Peyer's patch (tissue), 4 donors: Measurements from ENCODE around the gene AKAP7. TPM values are rescaled to one million over a fixed set of nuclear protein-coding genes. Genes with fewer than 3 reads are reported as not detected.

Experiments used
- DNase-seq, 3 donors: peaks; one replicate each; pipeline ENCODE4 v3.0.0-alpha.2; 2017 to 2019
- H3K27ac ChIP-seq, 4 donors: fragments of 200-600 bp; sonication (generic); one replicate each; pipeline ENCODE4 v1.5.1; 2016 to 2019
- H3K27me3 ChIP-seq, 2 donors: fragments of 200-600 bp; sonication (generic); one replicate each; pipeline ENCODE4 v1.5.1; 2019
- H3K36me3 ChIP-seq, 3 donors: fragments of 200-600 bp; sonication (generic); one replicate each; pipeline ENCODE4 v1.5.1; 2016 to 2019
- H3K4me1 ChIP-seq, 4 donors: fragments of 200-600 bp; sonication (generic); one replicate each; pipeline ENCODE4 v1.5.1; 2016 to 2019
- H3K4me3 ChIP-seq, 4 donors: fragments of 200-600 bp; sonication (generic); 1 replicate in 3 of 4; 2 replicates in 1 of 4; pipeline ENCODE4 v1.5.1; 2016 to 2019; ENCODE audit warnings: mild to moderate bottlenecking in 1 of 4
- H3K9me3 ChIP-seq, 4 donors: fragments of 200-600 bp; sonication (generic); one replicate each; pipeline ENCODE4 v1.5.1; 2016 to 2019; ENCODE audit warnings: mild to moderate bottlenecking in 1 of 4
- POLR2A ChIP-seq, 2 donors: fragments of 450-650 bp; IDR thresholded peaks; one replicate each; pipeline ENCODE4 v1.5.1; 2017; ENCODE audit warnings: antibody characterized with exemption in 2 of 2, mild to moderate bottlenecking in 2 of 2, moderate library complexity in 2 of 2
- total RNA-seq, 4 donors: library from RNA; depleted of rRNA; stranded (reverse); fragments of >200 nt; gene quantifications; one replicate each; pipeline ENCODE4 v1.1.0, GENCODE V29; 2016
- TF ChIP-seq, protein P1 (sequence below), 6 experiments: fragments of 450-650 bp in 4 of 6; fragments of 200-600 bp in 2 of 6; sonication (generic) in 1 of 6; IDR thresholded peaks; one replicate each; pipeline ENCODE4 v1.5.1; 2017 to 2019; ENCODE audit warnings: antibody characterized with exemption in 6 of 6, mild to moderate bottlenecking in 3 of 6, moderate library complexity in 1 of 6

Gene AKAP7
- total RNA-seq, 4 donors from 2014 or later = 8.3 to 24.7 (median 13.3) TPM

DNA sequence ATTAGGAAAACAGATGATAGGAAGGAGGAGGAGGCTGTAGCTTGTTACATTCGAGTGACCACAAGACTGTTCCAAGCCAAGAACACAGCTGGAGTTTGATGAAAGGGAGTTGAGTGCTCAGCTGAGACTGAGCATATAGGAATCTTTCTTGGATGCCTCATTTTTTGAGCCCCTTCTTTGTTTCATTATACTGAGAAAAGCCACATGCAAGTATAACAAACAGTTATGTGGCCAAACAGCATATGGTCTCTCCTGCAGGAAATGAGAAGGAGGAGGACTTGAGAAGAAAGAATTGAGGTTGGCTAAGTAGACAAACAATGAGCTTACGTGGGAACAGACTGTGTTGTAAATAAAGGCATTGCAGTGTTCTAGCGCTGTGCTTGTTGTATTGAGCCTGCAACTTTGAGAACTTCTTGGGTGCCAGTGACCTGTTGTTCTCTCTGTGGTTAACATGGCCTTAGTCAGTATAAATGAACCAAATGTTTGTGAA is 78.3 kb downstream of the AKAP7 start:
- no peak for DNase-seq
- H3K4me1 ChIP-seq = peaks cover 0 to 9% (median 0%) of the 10 kb centered on the region in 4 donors
- TF ChIP-seq, protein P1, sequence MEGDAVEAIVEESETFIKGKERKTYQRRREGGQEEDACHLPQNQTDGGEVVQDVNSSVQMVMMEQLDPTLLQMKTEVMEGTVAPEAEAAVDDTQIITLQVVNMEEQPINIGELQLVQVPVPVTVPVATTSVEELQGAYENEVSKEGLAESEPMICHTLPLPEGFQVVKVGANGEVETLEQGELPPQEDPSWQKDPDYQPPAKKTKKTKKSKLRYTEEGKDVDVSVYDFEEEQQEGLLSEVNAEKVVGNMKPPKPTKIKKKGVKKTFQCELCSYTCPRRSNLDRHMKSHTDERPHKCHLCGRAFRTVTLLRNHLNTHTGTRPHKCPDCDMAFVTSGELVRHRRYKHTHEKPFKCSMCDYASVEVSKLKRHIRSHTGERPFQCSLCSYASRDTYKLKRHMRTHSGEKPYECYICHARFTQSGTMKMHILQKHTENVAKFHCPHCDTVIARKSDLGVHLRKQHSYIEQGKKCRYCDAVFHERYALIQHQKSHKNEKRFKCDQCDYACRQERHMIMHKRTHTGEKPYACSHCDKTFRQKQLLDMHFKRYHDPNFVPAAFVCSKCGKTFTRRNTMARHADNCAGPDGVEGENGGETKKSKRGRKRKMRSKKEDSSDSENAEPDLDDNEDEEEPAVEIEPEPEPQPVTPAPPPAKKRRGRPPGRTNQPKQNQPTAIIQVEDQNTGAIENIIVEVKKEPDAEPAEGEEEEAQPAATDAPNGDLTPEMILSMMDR (IDR thresholded peaks at IDR 0.05) = no peak
- no peak for TF ChIP-seq POLR2A (IDR thresholded peaks at IDR 0.05)

DNA sequence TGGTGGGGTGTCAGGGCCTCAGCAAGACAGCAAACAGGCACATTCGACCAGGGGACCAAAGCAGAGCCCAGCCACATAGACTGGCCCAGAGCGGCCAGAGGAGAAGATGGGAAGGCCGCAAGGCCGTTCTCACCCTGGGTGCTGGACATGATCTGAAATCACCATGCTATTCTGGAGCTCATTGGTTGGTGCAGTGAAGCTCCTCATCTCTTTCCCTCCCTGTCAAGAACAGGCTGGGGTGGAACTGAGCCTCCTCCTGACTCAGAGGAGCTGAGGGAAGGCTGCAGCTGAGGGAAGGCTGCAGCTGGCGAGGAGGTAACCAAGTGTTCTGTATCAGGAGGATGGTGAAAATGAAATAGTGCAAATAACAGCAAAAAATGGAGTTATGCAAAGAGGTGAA is 80.0 kb downstream of the AKAP7 start:
- Histone ChIP-seq H3K27ac (no peak overlapping the region), H3K36me3 (no peaks in the 10 kb centered on the region)
- DNase-seq = no peak

More for the DNA sequence above, 78.3 kb downstream of the AKAP7 start:
- H3K9me3 ChIP-seq = no peaks in the 10 kb centered on the region
- no peaks in the 10 kb centered on the region for H3K27me3 ChIP-seq
- no peak overlapping the region for H3K4me3 ChIP-seq
- peak overlapping the region in 3 of 4 donors; percentile 4 to 25 (median 17) for H3K27ac ChIP-seq
- no peaks in the 10 kb centered on the region for H3K36me3 ChIP-seq

DNA sequence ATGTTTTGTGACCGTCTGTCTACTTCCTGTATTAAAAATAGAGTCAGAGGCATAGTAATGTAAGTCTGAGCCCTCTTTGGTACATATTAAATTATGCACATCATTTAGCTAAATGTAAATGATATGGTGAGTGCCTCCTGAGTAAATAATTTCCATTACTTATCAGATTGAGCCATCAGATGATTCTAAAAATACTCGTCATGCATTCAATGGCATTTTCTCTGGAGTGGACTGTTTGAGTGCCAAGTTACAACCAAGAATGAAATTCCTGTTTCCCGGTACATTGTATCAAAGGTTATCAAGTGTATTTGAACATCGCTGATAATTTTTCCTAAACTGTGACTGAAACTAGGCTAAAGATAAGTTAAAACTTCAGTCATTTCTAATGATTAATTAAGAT is 81.0 kb downstream of the AKAP7 start:
- Histone ChIP-seq H3K27ac (no peak overlapping the region), H3K4me3 (no peak overlapping the region), H3K4me1 (peaks cover 0 to 9% (median 0%) of the 10 kb centered on the region in 4 donors), H3K9me3 (no peaks in the 10 kb centered on the region), H3K27me3 (no peaks in the 10 kb centered on the region), H3K36me3 (no peaks in the 10 kb centered on the region)
- TF ChIP-seq, protein P1 (IDR thresholded peaks at IDR 0.05) = no peak
- TF ChIP-seq POLR2A (IDR thresholded peaks at IDR 0.05) = no peak
- no peak for DNase-seq

More for the DNA sequence above, 80.0 kb downstream of the AKAP7 start:
- Histone ChIP-seq H3K9me3 (no peaks in the 10 kb centered on the region), H3K4me1 (peaks cover 0 to 9% (median 0%) of the 10 kb centered on the region in 4 donors), H3K27me3 (no peaks in the 10 kb centered on the region), H3K4me3 (no peak overlapping the region)
- TF ChIP-seq, protein P1 (IDR thresholded peaks at IDR 0.05) = no peak
- TF ChIP-seq POLR2A (IDR thresholded peaks at IDR 0.05) = no peak

DNA sequence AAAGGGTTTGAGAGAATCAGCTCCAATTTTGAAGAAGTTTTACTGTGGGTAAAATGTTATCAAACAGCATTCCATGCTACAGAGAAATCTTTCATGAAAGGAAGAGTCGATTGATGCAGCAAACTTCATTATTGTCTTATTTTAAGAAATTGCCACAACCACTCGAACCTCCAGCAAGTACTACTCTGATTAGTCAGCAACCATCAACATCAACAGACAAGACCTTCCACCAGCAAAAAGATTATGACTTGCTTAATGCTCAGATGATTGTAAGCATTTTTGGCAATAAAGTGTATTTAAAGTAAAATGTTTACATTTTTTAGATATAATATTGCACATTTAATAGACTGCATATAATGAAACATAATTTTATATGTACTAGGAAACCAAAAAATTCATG is 87.5 kb downstream of the AKAP7 start:
- no peak overlapping the region for H3K27ac ChIP-seq
- no peaks in the 10 kb centered on the region for H3K27me3 ChIP-seq
- H3K36me3 ChIP-seq = no peaks in the 10 kb centered on the region
- H3K4me3 ChIP-seq = no peak overlapping the region
- no peaks in the 10 kb centered on the region for H3K4me1 ChIP-seq
- TF ChIP-seq, protein P1 (IDR thresholded peaks at IDR 0.05) = no peak
- no peak for TF ChIP-seq POLR2A (IDR thresholded peaks at IDR 0.05)
- no peak for DNase-seq
- H3K9me3 ChIP-seq = no peaks in the 10 kb centered on the region

DNA sequence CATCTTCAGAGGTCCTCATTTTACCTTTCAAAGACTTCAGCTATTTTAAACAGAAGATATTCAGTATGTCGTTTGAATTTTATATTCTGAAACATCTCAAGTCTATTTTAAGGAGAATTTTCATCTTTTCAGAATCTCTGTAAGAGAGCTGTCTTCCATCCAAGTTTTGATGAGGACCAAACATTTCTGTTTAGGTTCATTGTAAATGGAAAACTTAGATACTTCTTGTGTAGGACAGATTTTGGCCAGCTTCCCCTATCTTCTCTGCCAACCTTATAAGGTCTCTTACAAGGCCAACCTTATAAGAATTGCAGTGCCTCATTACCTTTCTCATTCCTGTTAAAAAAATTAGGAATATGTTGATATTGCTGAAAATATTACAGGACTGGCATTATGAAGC is 88.1 kb downstream of the AKAP7 start:
- Histone ChIP-seq H3K27me3 (no peaks in the 10 kb centered on the region), H3K4me3 (no peak overlapping the region), H3K27ac (no peak overlapping the region), H3K36me3 (no peaks in the 10 kb centered on the region), H3K9me3 (no peaks in the 10 kb centered on the region), H3K4me1 (no peaks in the 10 kb centered on the region)
- no peak for TF ChIP-seq POLR2A (IDR thresholded peaks at IDR 0.05)
- TF ChIP-seq, protein P1 (IDR thresholded peaks at IDR 0.05) = no peak
- DNase-seq = no peak

DNA sequence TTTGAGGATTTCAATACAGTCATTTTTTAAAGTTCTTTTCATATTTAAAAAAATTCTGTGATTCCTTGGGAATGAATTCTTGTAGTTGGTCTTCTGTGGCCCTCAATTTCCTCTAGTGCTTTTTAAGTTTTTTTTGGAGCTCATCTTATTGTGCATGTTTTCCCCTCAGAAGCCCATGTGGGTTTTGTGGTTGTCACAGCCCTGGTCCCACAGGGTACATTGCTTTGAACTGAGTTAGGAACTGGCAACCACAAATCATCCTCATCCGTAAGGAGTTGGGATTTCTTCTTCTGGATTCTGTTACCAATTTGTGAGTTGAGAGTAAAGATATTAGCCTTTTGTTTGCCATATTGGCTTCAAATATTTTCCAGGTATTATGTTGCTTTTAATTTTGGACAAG is 89.9 kb downstream of the AKAP7 start:
- Histone ChIP-seq H3K27me3 (no peaks in the 10 kb centered on the region), H3K27ac (no peak overlapping the region), H3K36me3 (no peaks in the 10 kb centered on the region), H3K4me3 (no peak overlapping the region), H3K4me1 (no peaks in the 10 kb centered on the region), H3K9me3 (no peaks in the 10 kb centered on the region)
- TF ChIP-seq POLR2A (IDR thresholded peaks at IDR 0.05) = no peak
- TF ChIP-seq, protein P1 (IDR thresholded peaks at IDR 0.05) = no peak
- peak in 1 of 3 donors; percentile 52 for DNase-seq
